ENCODE measurements around the gene ZFAND3. TPM values are rescaled to one million over a fixed set of nuclear protein-coding genes. Genes with fewer than 3 reads are reported as not detected.

The ZFAND3 gene
- total RNA-seq, 4 donors from 2014 or later = 43.5 to 73.1 (median 49.0) TPM

DNA sequence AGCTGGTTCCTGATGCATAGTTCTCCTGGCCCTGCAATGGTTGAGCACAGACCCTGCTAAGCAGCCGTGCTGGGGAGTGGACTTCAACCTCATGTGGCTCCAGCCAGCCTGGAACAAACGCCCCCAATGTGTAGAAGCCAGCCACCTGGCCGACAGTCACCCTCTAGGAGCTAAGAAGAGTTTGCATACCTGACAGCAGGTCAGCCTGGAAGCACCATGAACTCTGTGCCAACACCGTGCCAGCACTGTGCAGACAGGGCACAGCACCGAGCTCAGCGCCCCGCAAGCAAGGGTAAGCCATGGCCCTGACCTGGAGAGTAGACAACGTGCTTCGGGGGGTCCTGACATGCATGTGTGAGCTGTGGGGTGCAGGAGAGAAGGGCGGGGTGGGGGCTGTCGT lies 356.3 kb downstream of the ZFAND3 start:
- TF ChIP-seq, protein P1, sequence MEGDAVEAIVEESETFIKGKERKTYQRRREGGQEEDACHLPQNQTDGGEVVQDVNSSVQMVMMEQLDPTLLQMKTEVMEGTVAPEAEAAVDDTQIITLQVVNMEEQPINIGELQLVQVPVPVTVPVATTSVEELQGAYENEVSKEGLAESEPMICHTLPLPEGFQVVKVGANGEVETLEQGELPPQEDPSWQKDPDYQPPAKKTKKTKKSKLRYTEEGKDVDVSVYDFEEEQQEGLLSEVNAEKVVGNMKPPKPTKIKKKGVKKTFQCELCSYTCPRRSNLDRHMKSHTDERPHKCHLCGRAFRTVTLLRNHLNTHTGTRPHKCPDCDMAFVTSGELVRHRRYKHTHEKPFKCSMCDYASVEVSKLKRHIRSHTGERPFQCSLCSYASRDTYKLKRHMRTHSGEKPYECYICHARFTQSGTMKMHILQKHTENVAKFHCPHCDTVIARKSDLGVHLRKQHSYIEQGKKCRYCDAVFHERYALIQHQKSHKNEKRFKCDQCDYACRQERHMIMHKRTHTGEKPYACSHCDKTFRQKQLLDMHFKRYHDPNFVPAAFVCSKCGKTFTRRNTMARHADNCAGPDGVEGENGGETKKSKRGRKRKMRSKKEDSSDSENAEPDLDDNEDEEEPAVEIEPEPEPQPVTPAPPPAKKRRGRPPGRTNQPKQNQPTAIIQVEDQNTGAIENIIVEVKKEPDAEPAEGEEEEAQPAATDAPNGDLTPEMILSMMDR (IDR thresholded peaks at IDR 0.05; ENCODE audit: low read depth) = no peak

DNA sequence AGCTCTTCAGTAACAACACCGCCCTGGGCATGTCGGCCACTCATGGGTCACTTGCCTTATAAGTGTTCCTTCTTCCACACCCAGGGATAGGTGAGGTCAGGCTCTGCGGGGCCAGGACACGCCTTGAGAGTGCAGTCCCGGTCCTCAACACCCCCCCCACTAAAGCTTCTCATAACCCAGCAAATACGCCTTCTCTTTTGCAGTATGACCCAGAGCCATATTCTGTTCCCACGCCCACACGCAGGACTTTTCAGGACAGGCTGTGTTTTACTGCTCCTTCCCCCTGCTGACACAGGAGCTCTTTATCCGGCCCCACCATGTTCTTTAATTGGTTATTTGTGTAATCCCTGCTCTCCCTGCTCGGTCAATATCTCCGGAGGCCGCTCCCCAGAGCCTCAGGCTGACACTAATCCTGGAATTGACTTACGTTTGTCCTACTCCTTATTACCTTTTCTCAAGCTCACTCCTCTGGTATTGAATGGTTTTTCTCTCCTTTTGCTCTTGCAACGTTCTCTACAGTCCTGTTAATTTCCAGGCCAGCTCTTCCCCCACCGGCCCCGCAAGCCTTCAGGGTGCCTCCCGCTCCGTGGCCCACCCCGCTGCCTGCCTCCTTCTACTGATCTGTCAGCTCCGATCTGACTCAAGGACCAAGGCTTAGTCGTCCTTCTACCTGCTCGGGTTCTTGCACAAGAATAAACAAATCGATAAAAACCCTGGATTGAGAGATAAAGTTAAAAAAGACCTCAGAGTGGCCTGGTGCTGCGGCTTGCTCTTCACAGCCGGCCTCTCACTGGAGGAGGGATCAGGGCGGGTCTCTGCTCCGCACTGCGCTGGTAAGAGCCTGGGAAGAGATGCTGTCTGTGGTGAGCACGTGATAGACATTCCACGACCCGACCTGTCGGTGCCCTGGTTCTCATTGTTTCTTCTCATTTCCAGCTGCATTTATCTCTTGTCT lies 357.5 kb downstream of the ZFAND3 start:
- TF ChIP-seq, protein P1 (IDR thresholded peaks at IDR 0.05; ENCODE audit: low read depth) = no peak

DNA sequence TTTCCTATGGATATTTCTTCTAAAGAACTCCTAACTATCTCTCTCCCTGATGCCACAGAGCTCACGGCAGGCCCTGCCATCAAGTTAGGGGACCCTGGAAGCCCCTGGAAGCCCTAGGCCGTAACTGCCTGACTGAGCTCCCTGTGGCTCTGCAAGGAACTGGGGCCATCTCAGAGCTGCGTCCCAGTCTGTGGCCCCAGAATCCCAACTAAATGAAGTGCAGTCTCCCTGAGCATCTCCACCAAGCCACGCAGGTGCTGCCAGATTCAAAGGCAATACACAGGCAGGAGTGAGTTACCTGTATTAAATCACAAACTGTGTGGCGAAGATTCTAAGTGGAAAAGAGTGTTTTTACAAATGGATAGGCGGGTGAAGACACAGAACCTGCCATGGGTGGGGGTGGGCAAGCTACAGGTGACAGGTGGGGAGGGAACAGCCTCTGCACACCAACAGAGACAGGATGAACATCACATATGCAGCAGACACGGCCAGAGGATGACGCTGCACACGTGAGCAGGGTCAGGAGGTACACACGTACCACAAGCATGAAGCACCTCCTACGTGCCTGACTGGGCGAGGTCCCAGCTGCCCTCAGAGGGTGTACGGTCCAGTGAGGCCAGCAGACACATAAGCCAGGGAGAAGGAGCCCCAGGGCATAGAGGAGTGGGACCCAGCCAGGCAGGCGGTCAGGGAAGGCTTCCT lies 358.5 kb downstream of the ZFAND3 start:
- TF ChIP-seq, protein P1 (IDR thresholded peaks at IDR 0.05; ENCODE audit: low read depth) = no peak

DNA sequence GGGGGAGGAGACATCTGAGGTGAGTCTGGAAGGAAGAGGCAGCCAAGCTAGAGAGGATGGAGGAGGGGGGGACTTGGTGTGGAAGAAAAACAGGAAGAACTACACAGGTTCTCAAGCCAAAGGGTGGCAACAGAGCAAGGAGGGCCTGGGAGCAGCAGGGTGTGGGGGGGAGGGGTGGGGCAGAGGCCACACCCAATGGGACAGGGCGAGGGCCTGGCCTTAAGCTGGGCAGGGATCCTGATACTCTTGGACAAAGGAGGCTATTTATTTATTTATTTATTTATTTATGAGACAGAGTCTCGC lies 359.0 kb downstream of the ZFAND3 start:
- TF ChIP-seq, protein P1 (IDR thresholded peaks at IDR 0.05; ENCODE audit: low read depth) = no peak

DNA sequence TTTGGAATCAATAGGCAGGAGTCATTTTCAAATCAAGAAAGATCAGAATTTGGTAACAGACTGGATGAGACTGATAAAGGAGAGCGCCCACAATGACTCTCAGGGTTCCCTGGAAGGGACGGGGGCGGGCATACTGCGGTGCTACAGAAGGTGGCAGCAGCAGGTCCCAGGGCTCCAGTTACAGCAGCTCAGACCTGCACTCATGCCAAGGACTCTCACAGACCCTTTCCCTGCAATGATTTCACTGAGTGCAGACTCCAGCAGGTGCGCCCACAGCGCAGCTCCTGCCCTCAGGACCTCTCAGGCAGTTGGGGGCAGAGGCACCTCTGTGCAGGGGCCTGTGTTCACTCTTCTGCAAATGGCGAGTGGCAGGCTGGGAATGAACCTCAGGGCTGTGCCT lies 359.8 kb downstream of the ZFAND3 start:
- TF ChIP-seq, protein P1 (IDR thresholded peaks at IDR 0.05; ENCODE audit: low read depth) = no peak

DNA sequence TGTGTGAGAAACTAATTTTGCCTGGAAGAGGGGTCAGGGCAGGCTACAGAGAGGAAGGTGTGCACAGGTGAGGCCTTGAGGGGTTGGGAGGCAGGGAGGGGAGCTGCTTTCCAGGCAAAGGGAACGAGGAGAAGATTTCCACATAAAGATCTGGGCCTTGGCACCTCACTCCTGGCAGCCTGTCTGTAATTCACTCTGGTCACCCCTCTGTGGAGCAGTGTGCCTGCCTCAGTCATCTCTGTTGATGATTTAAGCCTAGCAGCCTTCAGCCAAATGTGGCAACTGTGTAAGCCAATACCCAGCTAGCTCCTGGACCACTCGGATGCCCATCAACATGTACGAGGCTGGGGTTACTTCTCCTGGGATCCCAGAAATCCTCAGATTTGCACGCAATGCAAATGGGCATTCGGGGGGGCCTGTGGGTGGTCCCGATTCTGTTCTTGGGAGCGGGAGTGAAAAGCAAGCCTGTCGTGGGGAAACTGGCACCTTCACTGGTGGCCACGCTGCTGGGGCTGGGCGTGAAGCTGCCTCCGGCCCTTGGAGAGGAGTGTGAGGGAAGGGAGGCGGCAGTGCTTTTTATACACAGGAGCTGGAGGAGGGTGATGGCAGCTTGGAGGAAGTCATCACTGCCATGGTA lies 360.4 kb downstream of the ZFAND3 start:
- TF ChIP-seq, protein P1 (IDR thresholded peaks at IDR 0.05; ENCODE audit: low read depth) = no peak

DNA sequence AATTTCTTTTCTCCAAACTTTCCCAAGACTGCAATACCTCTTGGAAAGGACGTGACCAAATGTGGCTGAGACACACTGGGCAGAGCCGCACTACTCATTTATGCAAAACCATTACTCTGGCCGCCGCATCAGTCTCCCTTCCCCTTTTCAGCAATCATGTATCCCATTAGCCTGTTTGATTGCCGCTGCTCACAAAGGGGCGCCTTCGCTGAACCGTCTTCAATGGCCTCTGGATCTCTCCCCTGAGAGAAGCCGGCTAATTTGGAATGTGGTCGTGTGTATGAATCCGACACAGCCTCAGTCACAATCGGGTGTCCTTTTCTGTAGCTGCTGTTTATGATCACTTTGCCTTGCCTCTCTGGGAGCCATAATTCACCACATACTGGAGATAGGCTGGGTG lies 361.1 kb downstream of the ZFAND3 start:
- TF ChIP-seq, protein P1 (IDR thresholded peaks at IDR 0.05; ENCODE audit: low read depth) = no peak
